ENCODE results near the gene NTHL1. TPM values are rescaled to one million over a fixed set of nuclear protein-coding genes. Genes with fewer than 3 reads are reported as not detected.

NTHL1 gene
- total RNA-seq, 1 donor from 2014 or later = 13.6 TPM

GRCh38 chr16:2090777-2091546 is 43.3 kb upstream of the NTHL1 start:
- no peaks in the 10 kb centered on the region for H3K9me3 ChIP-seq (ENCODE audit: control insufficient read depth in 3 of 3, low read length in 3 of 3)
- peak overlapping the region; percentile 38 to 78 (median 57) for H3K9ac ChIP-seq (ENCODE audit: low read depth in 1 of 3, low read length in 3 of 3)
- peaks cover 71 to 80% (median 78%) of the 10 kb centered on the region in 3 donors for H3K36me3 ChIP-seq (ENCODE audit: control insufficient read depth in 3 of 3, insufficient read depth in 3 of 3, low read length in 3 of 3)
- H3K4me3 ChIP-seq (ENCODE audit: low read length in 3 of 3) = peak overlapping the region in 2 of 3 donors; percentile 43 to 49
- H3K4me1 ChIP-seq (ENCODE audit: control insufficient read depth in 3 of 3, insufficient read depth in 3 of 3, low read length in 3 of 3) = peaks cover 16 to 35% (median 24%) of the 10 kb centered on the region in 3 donors
- H3K27me3 ChIP-seq (ENCODE audit: control insufficient read depth in 3 of 3, insufficient read depth in 3 of 3, low read length in 3 of 3) = no peaks in the 10 kb centered on the region
- peak overlapping the region; percentile 75 for H3K27ac ChIP-seq (ENCODE audit: low read depth, low read length)

GRCh38 chr16:2090481-2090776 is 42.8 kb upstream of the NTHL1 start:
- peak overlapping the region in 2 of 3 donors; percentile 43 to 49 for H3K4me3 ChIP-seq (ENCODE audit: low read length in 3 of 3)
- H3K27me3 ChIP-seq (ENCODE audit: control insufficient read depth in 3 of 3, insufficient read depth in 3 of 3, low read length in 3 of 3) = no peaks in the 10 kb centered on the region
- peak overlapping the region; percentile 38 to 78 (median 57) for H3K9ac ChIP-seq (ENCODE audit: low read depth in 1 of 3, low read length in 3 of 3)
- no peaks in the 10 kb centered on the region for H3K9me3 ChIP-seq (ENCODE audit: control insufficient read depth in 3 of 3, low read length in 3 of 3)
- peaks cover 67 to 77% (median 75%) of the 10 kb centered on the region in 3 donors for H3K36me3 ChIP-seq (ENCODE audit: control insufficient read depth in 3 of 3, insufficient read depth in 3 of 3, low read length in 3 of 3)
- peaks cover 16 to 35% (median 24%) of the 10 kb centered on the region in 3 donors for H3K4me1 ChIP-seq (ENCODE audit: control insufficient read depth in 3 of 3, insufficient read depth in 3 of 3, low read length in 3 of 3)
- peak overlapping the region; percentile 75 for H3K27ac ChIP-seq (ENCODE audit: low read depth, low read length)

GRCh38 chr16:2089706-2090480 is 42.3 kb upstream of the NTHL1 start:
- Histone ChIP-seq H3K4me1 (ENCODE audit: control insufficient read depth in 3 of 3, insufficient read depth in 3 of 3, low read length in 3 of 3) (peaks cover 16 to 35% (median 24%) of the 10 kb centered on the region in 3 donors), H3K36me3 (ENCODE audit: control insufficient read depth in 3 of 3, insufficient read depth in 3 of 3, low read length in 3 of 3) (peaks cover 65 to 76% (median 72%) of the 10 kb centered on the region in 3 donors), H3K9me3 (ENCODE audit: control insufficient read depth in 3 of 3, low read length in 3 of 3) (no peaks in the 10 kb centered on the region), H3K27ac (ENCODE audit: low read depth, low read length) (peak overlapping the region; percentile 75), H3K4me3 (ENCODE audit: low read length in 3 of 3) (peak overlapping the region in 2 of 3 donors; percentile 43 to 49), H3K9ac (ENCODE audit: low read depth in 1 of 3, low read length in 3 of 3) (peak overlapping the region in 2 of 3 donors; percentile 23 to 78), H3K27me3 (ENCODE audit: control insufficient read depth in 3 of 3, insufficient read depth in 3 of 3, low read length in 3 of 3) (no peaks in the 10 kb centered on the region)

- H3K9me3 ChIP-seq (ENCODE audit: control insufficient read depth in 3 of 3, low read length in 3 of 3) = no peaks in the 10 kb centered on the region
- no peak overlapping the region for H3K27ac ChIP-seq (ENCODE audit: low read depth, low read length)
- no peak overlapping the region for H3K9ac ChIP-seq (ENCODE audit: low read depth in 1 of 3, low read length in 3 of 3)
- no peak overlapping the region for H3K4me3 ChIP-seq (ENCODE audit: low read length in 3 of 3)
- peaks cover 16 to 35% (median 24%) of the 10 kb centered on the region in 3 donors for H3K4me1 ChIP-seq (ENCODE audit: control insufficient read depth in 3 of 3, insufficient read depth in 3 of 3, low read length in 3 of 3)
- H3K36me3 ChIP-seq (ENCODE audit: control insufficient read depth in 3 of 3, insufficient read depth in 3 of 3, low read length in 3 of 3) = peaks cover 62 to 69% (median 63%) of the 10 kb centered on the region in 3 donors
- no peaks in the 10 kb centered on the region for H3K27me3 ChIP-seq (ENCODE audit: control insufficient read depth in 3 of 3, insufficient read depth in 3 of 3, low read length in 3 of 3)
Observed at GRCh38 chr16:2088759-2089358, 41.2 kb upstream of the NTHL1 start.

GRCh38 chr16:2087748-2088631 is 40.4 kb upstream of the NTHL1 start:
- H3K36me3 ChIP-seq (ENCODE audit: control insufficient read depth in 3 of 3, insufficient read depth in 3 of 3, low read length in 3 of 3) = peaks cover 59 to 69% (median 61%) of the 10 kb centered on the region in 3 donors
- H3K27ac ChIP-seq (ENCODE audit: low read depth, low read length) = no peak overlapping the region
- no peak overlapping the region for H3K9ac ChIP-seq (ENCODE audit: low read depth in 1 of 3, low read length in 3 of 3)

GRCh38 chr16:2086812-2087747 is 39.4 kb upstream of the NTHL1 start:
- no peak overlapping the region for H3K4me3 ChIP-seq (ENCODE audit: low read length in 3 of 3)
- no peak overlapping the region for H3K9ac ChIP-seq (ENCODE audit: low read depth in 1 of 3, low read length in 3 of 3)
- no peak overlapping the region for H3K27ac ChIP-seq (ENCODE audit: low read depth, low read length)
- no peaks in the 10 kb centered on the region for H3K9me3 ChIP-seq (ENCODE audit: control insufficient read depth in 3 of 3, low read length in 3 of 3)
- peaks cover 54 to 65% (median 56%) of the 10 kb centered on the region in 3 donors for H3K36me3 ChIP-seq (ENCODE audit: control insufficient read depth in 3 of 3, insufficient read depth in 3 of 3, low read length in 3 of 3)
- H3K27me3 ChIP-seq (ENCODE audit: control insufficient read depth in 3 of 3, insufficient read depth in 3 of 3, low read length in 3 of 3) = no peaks in the 10 kb centered on the region
- peaks cover 16 to 28% (median 28%) of the 10 kb centered on the region in 3 donors for H3K4me1 ChIP-seq (ENCODE audit: control insufficient read depth in 3 of 3, insufficient read depth in 3 of 3, low read length in 3 of 3)

More at GRCh38 chr16:2087748-2088631, 40.4 kb upstream of the NTHL1 start:
- no peaks in the 10 kb centered on the region for H3K27me3 ChIP-seq (ENCODE audit: control insufficient read depth in 3 of 3, insufficient read depth in 3 of 3, low read length in 3 of 3)
- H3K9me3 ChIP-seq (ENCODE audit: control insufficient read depth in 3 of 3, low read length in 3 of 3) = no peaks in the 10 kb centered on the region
- H3K4me3 ChIP-seq (ENCODE audit: low read length in 3 of 3) = no peak overlapping the region
- peaks cover 16 to 35% (median 28%) of the 10 kb centered on the region in 3 donors for H3K4me1 ChIP-seq (ENCODE audit: control insufficient read depth in 3 of 3, insufficient read depth in 3 of 3, low read length in 3 of 3)

- peaks cover 55 to 65% (median 56%) of the 10 kb centered on the region in 3 donors for H3K36me3 ChIP-seq (ENCODE audit: control insufficient read depth in 3 of 3, insufficient read depth in 3 of 3, low read length in 3 of 3)
- H3K27me3 ChIP-seq (ENCODE audit: control insufficient read depth in 3 of 3, insufficient read depth in 3 of 3, low read length in 3 of 3) = no peaks in the 10 kb centered on the region
- no peak overlapping the region for H3K9ac ChIP-seq (ENCODE audit: low read depth in 1 of 3, low read length in 3 of 3)
- no peak overlapping the region for H3K4me3 ChIP-seq (ENCODE audit: low read length in 3 of 3)
- no peaks in the 10 kb centered on the region for H3K9me3 ChIP-seq (ENCODE audit: control insufficient read depth in 3 of 3, low read length in 3 of 3)
- peaks cover 16 to 25% (median 20%) of the 10 kb centered on the region in 3 donors for H3K4me1 ChIP-seq (ENCODE audit: control insufficient read depth in 3 of 3, insufficient read depth in 3 of 3, low read length in 3 of 3)
- no peak overlapping the region for H3K27ac ChIP-seq (ENCODE audit: low read depth, low read length)
Observed at GRCh38 chr16:2086106-2086742, 38.6 kb upstream of the NTHL1 start.

- Histone ChIP-seq H3K9ac (ENCODE audit: low read depth in 1 of 3, low read length in 3 of 3) (no peak overlapping the region), H3K4me3 (ENCODE audit: low read length in 3 of 3) (no peak overlapping the region), H3K27me3 (ENCODE audit: control insufficient read depth in 3 of 3, insufficient read depth in 3 of 3, low read length in 3 of 3) (no peaks in the 10 kb centered on the region), H3K4me1 (ENCODE audit: control insufficient read depth in 3 of 3, insufficient read depth in 3 of 3, low read length in 3 of 3) (peaks cover 15 to 23% (median 17%) of the 10 kb centered on the region in 3 donors), H3K27ac (ENCODE audit: low read depth, low read length) (no peak overlapping the region), H3K9me3 (ENCODE audit: control insufficient read depth in 3 of 3, low read length in 3 of 3) (no peaks in the 10 kb centered on the region), H3K36me3 (ENCODE audit: control insufficient read depth in 3 of 3, insufficient read depth in 3 of 3, low read length in 3 of 3) (peaks cover 54 to 71% (median 57%) of the 10 kb centered on the region in 3 donors)
Observed at GRCh38 chr16:2085669-2086068, 38.0 kb upstream of the NTHL1 start.

All from skeletal muscle tissue (tissue), 4 donors.